Measurements from ENCODE around the gene NMRK2.
"Not testable (repeated sequence)": the region's sequence is repeated elsewhere in the genome, so short reads cannot be mapped to it uniquely, and the experiment has no call there.

Gene NMRK2

GRCh38 chr19:3932931-3933810, at the start of gene NMRK2:
Gene NMRK2, plus strand, starts transcription at chr19:3933069. Its CDS starts 603 bp downstream, at chr19:3933672.
- DNase-seq, result no peak

GRCh38 chr19:3890591-3890990, 42.3 kb upstream of the NMRK2 start:
- DNase-seq, result no peak

- no peak for DNase-seq
These were observed 39.2 kb upstream of the NMRK2 start for GRCh38 chr19:3893509-3894179.

GRCh38 chr19:3894959-3895358, 37.9 kb upstream of the NMRK2 start:
- DNase-seq, result not testable (repeated sequence)

GRCh38 chr19:3895788-3896187, 37.1 kb upstream of the NMRK2 start:
- DNase-seq, result no peak

GRCh38 chr19:3897936-3898335, 34.9 kb upstream of the NMRK2 start:
- no peak for DNase-seq

- DNase-seq, result no peak
These were observed 34.4 kb upstream of the NMRK2 start for GRCh38 chr19:3898426-3898825.

GRCh38 chr19:3899531-3900294, 33.2 kb upstream of the NMRK2 start:
- DNase-seq, result no peak

GRCh38 chr19:3902317-3902973, 30.4 kb upstream of the NMRK2 start:
- no peak for DNase-seq

GRCh38 chr19:3904233-3904632, 28.6 kb upstream of the NMRK2 start:
- DNase-seq, result no peak

GRCh38 chr19:3907626-3908265, 25.1 kb upstream of the NMRK2 start:
- no peak for DNase-seq

- no peak for DNase-seq
These were observed 24.4 kb upstream of the NMRK2 start for GRCh38 chr19:3908266-3909054.

GRCh38 chr19:3910105-3910504, 22.8 kb upstream of the NMRK2 start:
- DNase-seq, result no peak

- DNase-seq, result no peak
These were observed 18.7 kb upstream of the NMRK2 start for GRCh38 chr19:3914199-3914598.

GRCh38 chr19:3916033-3916432, 16.8 kb upstream of the NMRK2 start:
- no peak for DNase-seq

GRCh38 chr19:3919793-3920192, 13.1 kb upstream of the NMRK2 start:
- no peak for DNase-seq

- no peak for DNase-seq
These were observed 9.6 kb upstream of the NMRK2 start for GRCh38 chr19:3923096-3923758.

GRCh38 chr19:3923912-3924311, 9.0 kb upstream of the NMRK2 start:
- no peak for DNase-seq

GRCh38 chr19:3931041-3931440, 1.8 kb upstream of the NMRK2 start:
- DNase-seq, result no peak

- DNase-seq, result no peak
These were observed 3.9 kb downstream of the NMRK2 start for GRCh38 chr19:3936506-3937442.
